M059J (cell line): Measurements from ENCODE around the gene TRIP10. TPM values are rescaled to one million over a fixed set of nuclear protein-coding genes. Genes with fewer than 3 reads are reported as not detected.
"Not testable (repeated sequence)": the region's sequence is repeated elsewhere in the genome, so short reads cannot be mapped to it uniquely, and the experiment has no call there.

Experiments used
- DNase-seq: peaks from one replicate; pipeline ENCODE4 v3.0.0-alpha.2; 2012; ENCODE audit warnings: low read depth
- total RNA-seq: library from RNA; depleted of rRNA; stranded (reverse); fragments of >200 nt; shearing (Covaris generic); gene quantifications from 2 replicates; pipeline ENCODE4 v1.2.3, GENCODE V29; 2014

TRIP10 gene
- total RNA-seq, 1 experiment from 2014 or later: 34.3 TPM

- peak; percentile 56 for DNase-seq
Measured at GRCh38 chr19:6743714-6744380, 4.4 kb downstream of the TRIP10 start.

GRCh38 chr19:6744381-6745301 is 5.2 kb downstream of the TRIP10 start:
- peak; percentile 90 for DNase-seq

- no peak for DNase-seq
Measured at GRCh38 chr19:6745965-6746364, 6.5 kb downstream of the TRIP10 start.

DNA sequence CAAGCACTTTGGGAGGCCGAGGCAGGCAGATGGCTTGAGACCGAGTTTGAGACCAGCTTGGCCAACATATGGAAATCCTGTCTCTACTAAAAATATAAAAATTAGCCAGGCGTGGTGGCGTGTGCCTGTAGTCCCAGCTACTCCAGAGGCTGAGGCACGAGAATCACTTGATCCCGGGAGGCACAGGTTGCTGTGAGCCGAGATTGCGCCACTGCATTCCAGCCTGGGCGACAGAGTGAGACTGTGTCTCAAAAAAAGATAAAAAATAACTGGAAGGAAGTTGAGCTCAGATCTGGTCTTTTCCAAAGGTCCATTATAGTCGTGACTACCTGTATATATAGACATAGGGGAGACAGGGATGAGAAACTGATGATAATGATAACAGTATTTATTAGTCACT is 9.1 kb downstream of the TRIP10 start:
- DNase-seq: not testable (repeated sequence)

DNA sequence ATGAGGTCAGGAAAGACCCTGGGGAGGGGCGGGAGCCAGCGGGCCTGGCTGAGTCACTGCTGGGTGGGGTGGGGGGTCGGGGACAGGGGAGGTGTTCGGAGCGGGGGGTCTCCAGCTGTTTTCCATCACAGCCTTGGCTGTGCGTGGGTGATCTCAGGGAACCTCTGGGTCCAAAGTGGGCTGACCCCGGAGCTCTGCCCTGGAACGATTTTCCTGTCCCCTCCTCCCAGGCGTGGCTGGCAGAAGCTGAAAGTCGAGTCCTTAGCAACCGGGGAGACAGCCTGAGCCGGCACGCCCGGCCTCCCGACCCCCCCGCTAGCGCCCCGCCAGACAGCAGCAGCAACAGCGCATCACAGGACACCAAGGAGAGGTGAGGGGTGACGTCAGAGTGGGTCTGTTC is 10.6 kb downstream of the TRIP10 start:
- no peak for DNase-seq

DNA sequence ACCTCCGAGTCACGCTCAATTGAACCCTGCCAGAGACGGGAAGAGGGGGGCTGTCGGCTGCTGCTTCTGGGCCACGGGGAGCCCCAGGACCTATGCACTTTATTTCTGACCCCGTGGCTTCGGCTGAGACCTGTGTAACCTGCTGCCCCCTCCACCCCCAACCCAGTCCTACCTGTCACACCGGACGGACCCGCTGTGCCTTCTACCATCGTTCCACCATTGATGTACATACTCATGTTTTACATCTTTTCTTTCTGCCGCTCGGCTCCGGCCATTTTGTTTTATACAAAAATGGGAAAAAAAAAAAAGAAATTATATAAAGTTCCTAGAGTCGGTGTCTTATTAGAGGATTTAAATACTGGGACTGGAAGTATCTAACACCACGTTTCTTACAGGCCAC is 11.7 kb downstream of the TRIP10 start:
- no peak for DNase-seq

- no peak for DNase-seq
Measured at GRCh38 chr19:6752256-6753177, 13.0 kb downstream of the TRIP10 start.

DNA sequence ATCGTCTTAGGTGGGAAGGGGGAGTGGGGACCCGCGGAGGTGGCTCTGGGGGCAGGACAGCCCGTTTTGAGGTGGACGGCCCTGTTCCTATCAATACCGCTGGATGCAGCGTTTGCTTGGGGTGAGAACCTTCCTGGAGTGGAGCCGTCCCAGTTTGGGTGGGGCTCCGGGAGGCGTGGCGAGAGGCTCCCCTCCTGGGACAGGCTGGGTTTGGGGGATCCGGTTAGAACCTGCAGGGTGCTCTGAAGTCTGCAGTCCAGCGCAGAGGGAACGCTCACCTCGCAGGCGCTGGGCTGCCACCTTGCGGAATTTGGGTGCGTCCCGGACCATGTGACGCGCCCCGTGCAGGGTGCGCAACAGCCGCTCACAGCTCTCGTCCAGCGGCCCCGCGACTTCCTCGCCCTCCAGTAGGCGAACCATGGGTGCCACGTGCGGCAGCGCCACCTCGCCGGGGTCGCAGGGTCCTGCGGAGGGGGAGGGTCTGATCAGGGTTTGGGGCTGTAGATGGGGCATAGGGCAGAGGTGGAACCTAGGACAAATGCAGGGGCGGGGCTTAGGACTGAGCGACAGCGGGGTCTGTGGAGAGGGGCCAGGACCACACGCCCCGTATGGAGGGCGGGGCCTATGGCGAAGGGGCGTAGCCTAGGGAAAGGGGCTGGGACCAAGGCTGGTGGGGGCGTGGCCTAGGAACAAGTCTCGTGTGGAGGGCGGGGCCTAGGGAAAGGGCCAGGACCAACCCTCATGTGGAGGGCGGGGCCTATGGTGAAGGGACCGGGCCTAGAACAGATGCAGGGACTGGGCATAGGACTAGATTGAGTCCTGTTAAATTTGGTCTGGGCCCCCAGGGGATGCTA is 13.9 kb downstream of the TRIP10 start:
- DNase-seq: peak; percentile 58

DNA sequence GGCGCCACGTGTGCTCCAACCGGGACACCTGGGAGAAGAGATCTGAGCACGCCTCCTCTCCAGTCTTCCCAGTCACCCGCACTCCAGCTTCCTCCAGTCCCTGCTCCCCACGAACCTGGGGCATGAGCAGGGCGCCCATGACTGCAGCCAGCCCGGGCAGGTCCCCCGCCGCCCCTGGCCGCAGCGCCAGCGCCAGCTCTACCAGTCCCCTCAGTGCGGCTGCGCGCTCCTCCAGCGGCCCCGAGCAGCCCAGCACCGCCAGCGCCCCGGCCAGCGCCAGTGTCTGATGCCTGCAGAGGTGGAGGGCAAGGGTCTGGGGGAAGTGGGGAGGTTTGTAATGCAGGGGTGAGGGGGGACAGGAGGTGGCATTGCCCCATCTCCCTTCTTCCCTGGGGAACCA is 14.7 kb downstream of the TRIP10 start:
- DNase-seq: no peak

DNA sequence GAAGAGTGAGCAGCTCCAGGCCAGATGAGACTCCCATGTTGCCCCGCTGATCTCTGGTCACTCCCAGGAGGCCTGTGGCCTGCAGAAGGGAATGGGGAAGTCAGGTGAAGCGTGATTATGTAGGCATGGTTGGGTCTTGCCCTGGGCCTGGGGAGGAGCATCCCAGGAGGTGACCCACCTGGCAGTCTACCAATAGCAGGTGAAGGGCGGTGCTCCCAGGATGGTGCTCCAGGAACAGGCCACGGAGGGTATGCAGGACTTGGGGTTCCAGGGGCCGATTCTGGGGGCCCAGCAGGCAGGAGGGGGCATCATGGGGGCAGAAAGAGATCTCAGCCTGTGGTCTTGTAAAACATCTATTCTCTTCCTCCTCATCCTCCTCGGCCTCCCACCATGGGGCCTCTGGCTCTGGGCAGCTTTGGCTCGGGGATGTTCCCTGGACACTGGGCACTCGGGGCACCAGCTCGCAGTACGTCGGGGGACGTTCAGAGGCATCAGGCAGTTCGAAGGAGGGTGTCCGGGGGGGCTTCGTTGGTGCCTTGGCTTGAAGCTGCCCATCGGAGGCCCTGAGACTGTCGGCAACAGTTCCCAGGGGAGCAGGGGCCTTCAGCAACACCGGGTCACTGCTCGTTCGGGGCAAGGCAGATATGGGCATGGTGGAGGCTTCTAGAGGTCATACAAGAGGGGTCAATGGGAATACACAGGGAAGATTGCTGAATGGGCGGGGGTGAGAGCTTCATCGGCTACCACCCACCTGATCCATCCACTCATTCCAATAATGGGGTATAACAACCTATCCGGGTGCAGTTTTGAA is 15.4 kb downstream of the TRIP10 start:
- no peak for DNase-seq

- DNase-seq: no peak
Measured at GRCh38 chr19:6760606-6761005, 21.1 kb downstream of the TRIP10 start.

DNA sequence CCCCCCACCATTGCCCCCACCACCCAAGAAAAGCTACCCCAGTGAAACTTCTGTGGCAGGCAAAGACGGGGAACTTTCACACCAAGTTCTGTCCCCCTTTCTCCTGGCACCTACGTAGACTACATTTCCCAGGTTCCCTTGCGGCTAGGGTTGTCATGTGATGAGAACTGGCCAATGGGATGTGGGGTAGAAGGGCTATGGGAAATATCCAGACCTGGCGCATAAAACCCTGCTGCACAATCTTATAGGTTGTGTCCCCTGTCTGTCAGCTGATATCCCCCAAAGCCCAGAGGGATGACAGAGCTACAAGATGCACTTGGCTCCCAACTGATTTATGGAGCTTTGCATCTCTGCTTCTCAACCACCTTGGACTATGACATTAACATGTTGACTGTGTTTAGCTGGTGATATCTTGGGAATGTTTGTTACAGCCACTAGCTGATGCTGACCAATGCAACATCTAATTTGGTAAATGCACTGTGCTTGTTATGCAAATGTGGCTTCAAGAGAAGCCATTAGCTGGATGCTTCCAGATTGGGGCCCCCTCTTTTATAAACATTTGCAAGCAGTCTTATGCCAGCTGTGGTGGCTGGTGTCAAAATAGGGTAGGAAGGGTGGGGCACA is 21.7 kb downstream of the TRIP10 start:
- peak; percentile 28 for DNase-seq

GRCh38 chr19:6762253-6762797 is 22.8 kb downstream of the TRIP10 start:
- not testable (repeated sequence) for DNase-seq

- DNase-seq: peak; percentile 41
Measured at GRCh38 chr19:6765738-6766356, 26.4 kb downstream of the TRIP10 start.

DNA sequence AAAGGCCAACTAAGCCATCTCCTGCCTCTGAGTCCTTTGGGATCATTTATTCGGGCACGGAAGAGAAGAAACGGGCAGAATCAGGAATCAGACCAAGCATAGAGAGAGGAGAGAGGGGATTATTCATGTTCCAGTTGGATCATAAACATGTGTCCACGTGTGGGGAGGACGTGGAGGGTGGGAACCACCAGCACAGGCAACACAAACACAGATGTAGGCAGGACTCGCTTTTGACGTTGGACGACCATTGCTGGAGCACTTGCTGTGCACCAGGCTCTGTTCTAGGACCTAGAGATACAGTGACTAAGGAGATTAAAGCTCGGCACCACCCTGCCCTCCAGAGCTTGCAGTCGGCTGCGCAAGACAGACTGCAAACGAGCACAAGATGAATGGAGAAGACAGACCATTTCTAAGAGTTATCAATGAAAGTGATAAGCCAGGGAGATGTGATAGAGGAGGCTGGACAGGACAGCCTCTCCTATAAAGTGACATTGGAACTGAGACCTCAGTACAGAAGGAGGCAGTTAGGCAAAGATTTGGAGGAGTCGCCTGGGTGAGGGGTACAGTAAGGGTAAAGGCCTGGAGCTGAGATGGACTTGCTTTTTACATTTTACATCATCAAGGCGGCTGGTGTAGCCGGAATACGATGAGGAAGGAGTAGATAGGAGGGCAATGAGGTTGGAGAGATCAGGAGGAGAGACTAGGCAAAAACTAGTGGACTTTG is 27.0 kb downstream of the TRIP10 start:
- no peak for DNase-seq

- DNase-seq: no peak
Measured at GRCh38 chr19:6767081-6767356, 27.5 kb downstream of the TRIP10 start.

- DNase-seq: no peak
Measured at GRCh38 chr19:6767357-6768235, 28.1 kb downstream of the TRIP10 start, which contains the start of gene SH2D3A. Gene SH2D3A (minus strand): TSS chr19:6767435. CDS start chr19:6763748, 3,687 bp downstream.
